Measurements from ENCODE around the gene THAP10. TPM values are rescaled to one million over a fixed set of nuclear protein-coding genes. Genes with fewer than 3 reads are reported as not detected.

Gene THAP10
- total and polyA plus RNA-seq, 2 experiments from 2014 or later = 5.9 to 6.4 TPM

DNA sequence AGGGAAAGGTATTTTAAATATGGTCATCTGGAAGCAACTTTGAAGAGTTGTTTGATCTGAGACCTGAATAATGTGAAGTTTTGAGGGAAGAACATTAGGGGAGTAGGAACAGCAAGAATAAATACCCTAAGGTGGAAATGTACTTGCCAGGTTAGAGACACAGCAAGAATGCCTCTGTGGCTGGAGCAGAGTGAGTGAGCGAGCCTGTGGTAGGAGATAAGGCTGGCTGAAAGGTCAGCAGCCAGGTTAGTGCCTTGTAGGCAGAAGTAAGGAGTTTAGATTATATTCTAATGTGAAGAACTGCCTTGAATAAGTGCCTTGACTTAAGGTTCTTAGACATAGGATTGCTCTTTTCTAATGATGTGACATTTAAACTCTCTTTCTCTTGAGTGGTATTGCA lies 18.7 kb upstream of the THAP10 start:
- TF ChIP-seq EZH2phosphoT487 (IDR thresholded peaks at IDR 0.05; ENCODE audit: insufficient read depth, low read depth) (no peak), EZH2 (IDR thresholded peaks at IDR 0.05; ENCODE audit: insufficient read depth, poor library complexity, severe bottlenecking) (no peak)

DNA sequence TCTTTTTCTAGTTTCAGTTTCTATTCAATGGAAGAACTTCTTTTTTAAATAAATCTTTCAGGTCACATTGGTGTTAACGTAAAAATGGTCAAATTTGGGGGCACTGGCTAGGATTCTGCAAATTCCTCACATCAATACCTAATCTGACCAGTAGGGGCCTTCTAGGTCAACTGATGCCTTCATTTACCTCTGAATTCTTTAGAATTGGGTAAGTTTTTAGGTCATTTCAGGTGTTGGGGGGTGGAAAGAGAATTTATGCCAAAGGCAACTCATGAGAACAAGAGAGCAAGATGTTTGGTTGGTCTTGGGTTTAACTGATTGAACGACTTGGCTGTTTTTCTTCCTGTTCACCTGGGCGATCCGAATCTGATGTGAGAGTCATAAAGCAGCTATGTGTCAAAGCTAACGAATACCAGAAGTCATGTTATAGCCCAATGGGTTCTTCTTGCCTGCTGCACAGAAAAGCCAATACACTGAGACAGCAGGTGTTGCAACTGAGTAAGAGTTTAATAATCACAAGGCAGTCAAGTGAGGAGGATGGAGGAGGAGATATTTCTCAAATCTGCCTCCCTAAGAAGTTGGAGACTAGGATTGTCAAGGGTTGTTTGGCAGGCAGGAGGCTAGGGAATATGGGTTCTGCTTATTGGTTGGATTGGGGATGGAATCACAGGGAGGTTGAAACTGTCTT lies 15.7 kb upstream of the THAP10 start:
- H3K4me2 ChIP-seq (ENCODE audit: unreplicated experiment) = no peak overlapping the region
- in situ Hi-C loops (cut with MboI) = no loop called here
- H3K9ac ChIP-seq = no peak overlapping the region
- H3K36me3 ChIP-seq (ENCODE audit: low read depth) = peaks cover 23% of the 10 kb centered on the region; the same call in 1 of the 2 replicates
- H3K27ac ChIP-seq = no peak overlapping the region
- H3K4me1 ChIP-seq (ENCODE audit: insufficient read depth) = peaks cover 3% of the 10 kb centered on the region; the same call in 1 of the 2 replicates
- no peaks in the 10 kb centered on the region for H4K20me1 ChIP-seq (ENCODE audit: insufficient read depth)
- no peaks in the 10 kb centered on the region for H3K79me2 ChIP-seq (ENCODE audit: insufficient read depth)
- no peak for DNase-seq
- H2AFZ ChIP-seq = no peak overlapping the region
- no peak for TF ChIP-seq EZH2 (IDR thresholded peaks at IDR 0.05; ENCODE audit: insufficient read depth, poor library complexity, severe bottlenecking)
- TF ChIP-seq EZH2phosphoT487 (IDR thresholded peaks at IDR 0.05; ENCODE audit: insufficient read depth, low read depth) = no peak
- peaks cover 13% of the 10 kb centered on the region; the same call in 1 of the 2 replicates for H3F3A ChIP-seq (ENCODE audit: insufficient read depth)
- no peaks in the 10 kb centered on the region for H3K27me3 ChIP-seq (replicated peaks; ENCODE audit: insufficient read depth)
- 83 to 87% methylated on average over 5 of the region's 5 CpGs for WGBS, 2 experiments (ENCODE audit: low coverage in 1 of 2, low lambda C conversion rate in 2 of 2, missing lambda C conversion rate in 2 of 2)
- H3K9me2 ChIP-seq (ENCODE audit: insufficient read depth) = no peaks in the 10 kb centered on the region
- peaks cover 4% of the 10 kb centered on the region for H3K9me3 ChIP-seq (ENCODE audit: low read depth)
- H3K4me3 ChIP-seq = no peak overlapping the region

More for the DNA sequence above, 18.7 kb upstream of the THAP10 start:
- Histone ChIP-seq H4K20me1 (ENCODE audit: insufficient read depth) (no peaks in the 10 kb centered on the region), H3K4me3 (no peak overlapping the region), H3K4me2 (ENCODE audit: unreplicated experiment) (no peak overlapping the region), H3K36me3 (ENCODE audit: low read depth) (peaks cover 13% of the 10 kb centered on the region; the same call in 1 of the 2 replicates), H3K9ac (no peak overlapping the region), H3K27ac (no peak overlapping the region), H3F3A (ENCODE audit: insufficient read depth) (peaks cover 8% of the 10 kb centered on the region; the same call in 1 of the 2 replicates), H3K4me1 (ENCODE audit: insufficient read depth) (peaks cover 3% of the 10 kb centered on the region; the same call in 1 of the 2 replicates), H2AFZ (no peak overlapping the region), H3K27me3 (replicated peaks; ENCODE audit: insufficient read depth) (no peaks in the 10 kb centered on the region), H3K9me3 (ENCODE audit: low read depth) (peaks cover 4% of the 10 kb centered on the region), H3K79me2 (ENCODE audit: insufficient read depth) (no peaks in the 10 kb centered on the region), H3K9me2 (ENCODE audit: insufficient read depth) (no peaks in the 10 kb centered on the region)
- in situ Hi-C loops (cut with MboI) = no loop called here
- WGBS, 2 experiments (ENCODE audit: low coverage in 1 of 2, low lambda C conversion rate in 2 of 2, missing lambda C conversion rate in 2 of 2) = 88 to 97% methylated on average over 1 of the region's 1 CpG
- DNase-seq = no peak

DNA sequence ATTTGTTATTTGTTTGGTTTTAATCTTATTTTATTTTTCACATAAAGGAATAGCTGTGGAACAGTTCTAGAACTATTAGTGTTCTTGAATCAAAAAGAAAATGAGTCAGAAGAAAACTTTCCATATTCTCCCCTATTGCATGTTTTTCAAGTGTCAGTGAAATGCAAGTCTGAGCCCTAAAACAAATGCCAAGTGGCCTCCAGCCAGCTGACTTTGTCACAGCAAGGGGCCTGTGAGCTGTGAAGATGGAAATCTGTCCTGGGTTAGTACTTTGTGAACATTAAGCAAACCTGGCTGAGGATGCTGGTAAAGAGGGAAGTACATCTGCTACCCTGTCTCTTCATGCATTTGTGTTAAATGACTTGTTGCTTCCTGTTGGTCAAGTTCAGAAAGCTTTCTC lies 14.6 kb upstream of the THAP10 start:
- Histone ChIP-seq H3K4me2 (ENCODE audit: unreplicated experiment) (no peak overlapping the region), H3K9me3 (ENCODE audit: low read depth) (peaks cover 4% of the 10 kb centered on the region), H3K9me2 (ENCODE audit: insufficient read depth) (no peaks in the 10 kb centered on the region), H4K20me1 (ENCODE audit: insufficient read depth) (no peaks in the 10 kb centered on the region), H3F3A (ENCODE audit: insufficient read depth) (peaks cover 17% of the 10 kb centered on the region), H3K4me3 (no peak overlapping the region), H3K4me1 (ENCODE audit: insufficient read depth) (peaks cover 12% of the 10 kb centered on the region), H3K27me3 (replicated peaks; ENCODE audit: insufficient read depth) (no peaks in the 10 kb centered on the region), H2AFZ (no peak overlapping the region), H3K9ac (no peak overlapping the region), H3K36me3 (ENCODE audit: low read depth) (peaks cover 23% of the 10 kb centered on the region; the same call in 1 of the 2 replicates), H3K27ac (0 out of 2 replicates have a peak overlapping the region, but pooled peaks have one; percentile 20), H3K79me2 (ENCODE audit: insufficient read depth) (no peaks in the 10 kb centered on the region)
- in situ Hi-C loops (cut with MboI) = no loop called here
- peak; percentile 56 for DNase-seq
- no peak for TF ChIP-seq EZH2 (IDR thresholded peaks at IDR 0.05; ENCODE audit: insufficient read depth, poor library complexity, severe bottlenecking)
- no peak for TF ChIP-seq EZH2phosphoT487 (IDR thresholded peaks at IDR 0.05; ENCODE audit: insufficient read depth, low read depth)

DNA sequence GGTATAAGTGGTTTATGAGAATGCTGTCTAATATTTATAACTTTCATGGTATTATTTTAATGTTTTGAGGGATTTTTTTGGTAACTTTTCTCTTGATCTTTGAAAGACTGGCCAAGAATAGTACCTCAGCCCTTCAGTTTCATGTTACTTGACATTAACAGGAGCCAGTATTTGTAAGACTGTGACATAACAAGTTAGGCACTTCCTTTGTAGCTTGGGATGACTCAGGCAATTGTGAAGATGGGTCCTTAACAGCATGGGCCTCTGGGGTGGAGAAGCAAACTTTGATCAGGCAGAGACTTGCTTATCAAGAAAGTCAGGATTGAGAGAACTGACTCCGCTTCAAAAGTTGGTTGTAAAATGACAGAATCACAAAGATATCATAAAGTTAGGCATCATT lies 9.9 kb upstream of the THAP10 start:
- H3K9ac ChIP-seq = no peak overlapping the region
- WGBS, 2 experiments (ENCODE audit: low coverage in 1 of 2, low lambda C conversion rate in 2 of 2, missing lambda C conversion rate in 2 of 2) = 100% methylated on average over 1 of the region's 1 CpG
- in situ Hi-C loops (cut with MboI) = no loop called here

More for the DNA sequence above, 9.9 kb upstream of the THAP10 start:
- TF ChIP-seq EZH2phosphoT487 (IDR thresholded peaks at IDR 0.05; ENCODE audit: insufficient read depth, low read depth) (no peak), EZH2 (IDR thresholded peaks at IDR 0.05; ENCODE audit: insufficient read depth, poor library complexity, severe bottlenecking) (no peak)
- DNase-seq = peak; percentile 91
- peak overlapping the region; percentile 47 for H3K27ac ChIP-seq
- peak overlapping the region; percentile 45 for H3K4me2 ChIP-seq (ENCODE audit: unreplicated experiment)
- peak overlapping the region; percentile 76 for H2AFZ ChIP-seq
- H3K9me3 ChIP-seq (ENCODE audit: low read depth) = no peaks in the 10 kb centered on the region
- H3K4me3 ChIP-seq = no peak overlapping the region
- H3K27me3 ChIP-seq (replicated peaks; ENCODE audit: insufficient read depth) = no peaks in the 10 kb centered on the region
- H3F3A ChIP-seq (ENCODE audit: insufficient read depth) = peaks cover 26% of the 10 kb centered on the region
- no peaks in the 10 kb centered on the region for H3K79me2 ChIP-seq (ENCODE audit: insufficient read depth)
- H3K36me3 ChIP-seq (ENCODE audit: low read depth) = 0 out of 2 replicates have a peak, but pooled peaks cover 10% of the 10 kb centered on the region
- peaks cover 23% of the 10 kb centered on the region for H3K4me1 ChIP-seq (ENCODE audit: insufficient read depth)
- no peaks in the 10 kb centered on the region for H3K9me2 ChIP-seq (ENCODE audit: insufficient read depth)
- H4K20me1 ChIP-seq (ENCODE audit: insufficient read depth) = no peaks in the 10 kb centered on the region
